GM23338 (cell line): Measurements from ENCODE around the gene DSCAML1. TPM values are rescaled to one million over a fixed set of nuclear protein-coding genes. Genes with fewer than 3 reads are reported as not detected.

Experiments
- ATAC-seq: fragments of 200-7000 bp; cut with Tn5 transposase; 3 replicates; pipeline ENCODE4 v1.9.1; 2020
- DNase-seq: peaks from one replicate; pipeline ENCODE4 v3.0.0-alpha.2; 2015; ENCODE audit warnings: low spot score
- H2AFZ ChIP-seq: fragments of 200-600 bp; sonication (generic); 2 replicates; pipeline ENCODE4 v1.8.0; 2016; ENCODE audit warnings: antibody characterized with exemption, mild to moderate bottlenecking, moderate library complexity
- H3F3A ChIP-seq: fragments of 200-600 bp; sonication (generic); replicated peaks from 2 replicates; pipeline ENCODE4 v1.8.0; 2017; ENCODE audit warnings: antibody characterized with exemption, mixed run types, low read depth
- H3K27ac ChIP-seq: fragments of 200-600 bp; sonication (generic); 2 replicates; pipeline ENCODE4 v1.6.1; 2016; ENCODE audit warnings: low read depth
- H3K27me3 ChIP-seq: fragments of 200-600 bp; sonication (generic); 2 replicates; pipeline ENCODE4 v1.8.0; 2016; ENCODE audit warnings: mild to moderate bottlenecking, mixed run types, moderate library complexity; ENCODE audit not compliant: insufficient read depth
- H3K36me3 ChIP-seq: fragments of 200-600 bp; sonication (generic); 2 replicates; pipeline ENCODE4 v1.8.0; 2016; ENCODE audit warnings: mild to moderate bottlenecking; ENCODE audit not compliant: insufficient read depth
- H3K4me1 ChIP-seq: fragments of 200-600 bp; sonication (generic); 2 replicates; pipeline ENCODE4 v1.8.0; 2016; ENCODE audit warnings: mild to moderate bottlenecking, moderate library complexity; ENCODE audit not compliant: insufficient read depth
- H3K4me2 ChIP-seq: fragments of 200-600 bp; sonication (generic); 2 replicates; pipeline ENCODE4 v1.7.1; 2017; ENCODE audit warnings: mixed run types
- H3K4me3 ChIP-seq: fragments of 200-600 bp; sonication (generic); 2 replicates; pipeline ENCODE4 v1.6.1; 2016; ENCODE audit warnings: mixed run types
- H3K79me2 ChIP-seq: fragments of 200-600 bp; sonication (generic); replicated peaks from 2 replicates; pipeline ENCODE4 v1.8.0; 2017; ENCODE audit warnings: mild to moderate bottlenecking; ENCODE audit not compliant: insufficient read depth
- H3K9me2 ChIP-seq: fragments of 200-600 bp; sonication (generic); 2 replicates; pipeline ENCODE4 v1.8.0; 2017; ENCODE audit not compliant: insufficient read depth
- H4K20me1 ChIP-seq: fragments of 200-600 bp; sonication (generic); replicated peaks from 2 replicates; pipeline ENCODE4 v1.8.0; 2017; ENCODE audit warnings: mild to moderate bottlenecking; ENCODE audit not compliant: insufficient read depth
- H3K27ac Mint-ChIP-seq: 2 replicates; pipeline ENCODE4 v1.8.0; 2020; ENCODE audit warnings: inconsistent platforms, mild to moderate bottlenecking, moderate library complexity, mixed read lengths
- H3K27me3 Mint-ChIP-seq: 3 replicates; pipeline ENCODE4 v1.8.0; 2022; ENCODE audit warnings: low read depth, mild to moderate bottlenecking, moderate library complexity, mixed read lengths, inconsistent platforms; ENCODE audit not compliant: insufficient read depth, poor library complexity
- H3K36me3 Mint-ChIP-seq: 3 replicates; pipeline ENCODE4 v1.8.0; 2021; ENCODE audit warnings: low read depth, mild to moderate bottlenecking, inconsistent platforms, moderate library complexity, mixed read lengths
- H3K4me1 Mint-ChIP-seq: 3 replicates; pipeline ENCODE4 v1.8.0; 2020; ENCODE audit warnings: mild to moderate bottlenecking, inconsistent platforms, mixed read lengths
- H3K4me3 Mint-ChIP-seq: 3 replicates; pipeline ENCODE4 v1.8.0; 2021; ENCODE audit warnings: moderate library complexity, mild to moderate bottlenecking, inconsistent platforms, mixed read lengths
- H3K9me3 Mint-ChIP-seq: 3 replicates; pipeline ENCODE4 v1.8.0; 2020; ENCODE audit warnings: moderate library complexity, mild to moderate bottlenecking, inconsistent platforms, mixed read lengths
- CREB1 ChIP-seq: fragments of 250-450 bp; sonication (Bioruptor Pico); IDR thresholded peaks from 2 replicates; pipeline ENCODE4 v1.5.0; 2020; ENCODE audit warnings: low read depth, mild to moderate bottlenecking, moderate library complexity
- ETS1 ChIP-seq: IDR thresholded peaks from 2 replicates; pipeline ENCODE4 v1.6.1; 2016; ENCODE audit warnings: antibody characterized with exemption
- EZH2 ChIP-seq: fragments of 200-600 bp; sonication (generic); IDR thresholded peaks from one replicate; pipeline ENCODE4 v1.8.0; 2017; ENCODE audit warnings: antibody characterized with exemption, mild to moderate bottlenecking, low read depth; ENCODE audit not compliant: unreplicated experiment
- EZH2phosphoT487 ChIP-seq: fragments of 200-600 bp; sonication (generic); IDR thresholded peaks from one replicate; pipeline ENCODE4 v1.8.1; 2018; ENCODE audit warnings: antibody characterized with exemption; ENCODE audit not compliant: unreplicated experiment
- JUNB ChIP-seq: IDR thresholded peaks from one replicate; pipeline ENCODE4 v1.6.1; 2016; ENCODE audit warnings: antibody characterized with exemption; ENCODE audit not compliant: unreplicated experiment
- NANOG ChIP-seq: IDR thresholded peaks from 2 replicates; pipeline ENCODE4 v1.6.1; 2016; ENCODE audit warnings: antibody characterized with exemption, borderline replicate concordance
- POLR2AphosphoS5 ChIP-seq: IDR thresholded peaks from 2 replicates; pipeline ENCODE4 v1.6.1; 2016; ENCODE audit warnings: antibody characterized with exemption, low read depth
- STAT1 ChIP-seq: IDR thresholded peaks from one replicate; pipeline ENCODE4 v1.6.1; 2016; ENCODE audit warnings: antibody characterized with exemption; ENCODE audit not compliant: unreplicated experiment
- ZNF114 ChIP-seq: fragments of 250-450 bp; sonication (Bioruptor Pico); IDR thresholded peaks from 2 replicates; pipeline ENCODE4 v1.5.0; 2020; ENCODE audit warnings: mild to moderate bottlenecking, moderate library complexity
- ZNF331 ChIP-seq: fragments of 250-450 bp; sonication (Bioruptor Pico); IDR thresholded peaks from 2 replicates; pipeline ENCODE4 v1.5.0; 2020; ENCODE audit warnings: low read depth, mild to moderate bottlenecking, moderate library complexity
- polyA plus RNA-seq: library from polyadenylated mRNA; unstranded; fragments of >200 nt; fragmentation: Nextera tagmentation; extraction: Ambion mirVana; gene quantifications from 2 replicates; pipeline ENCODE4 v1.2.1, GENCODE V29; 2016
- total RNA-seq: library from RNA; depleted of rRNA; stranded (reverse); fragments of >200 nt; shearing (Covaris generic); gene quantifications from 2 replicates; pipeline ENCODE4 v1.2.3, GENCODE V29; 2014
- TF ChIP-seq, protein P1 (sequence below): fragments of 250-450 bp; sonication (Bioruptor Pico); IDR thresholded peaks from 2 replicates; pipeline ENCODE4 v1.5.0; 2020; ENCODE audit warnings: mild to moderate bottlenecking, moderate library complexity
- TF ChIP-seq, protein P2 (sequence below), 2 experiments: fragments of 200-600 bp in 1 of 2; sonication (generic) in 1 of 2; conservative IDR thresholded peaks; 2 replicates each; pipeline versions ENCODE4 v1.5.1 to v1.6.1; 2016 to 2017; ENCODE audit warnings: antibody characterized with exemption in 2 of 2, low read depth in 2 of 2, mild to moderate bottlenecking in 2 of 2, moderate library complexity in 1 of 2

Gene DSCAML1
- total and polyA plus RNA-seq, 2 experiments from 2014 or later: 0.17 TPM; not detected in 1

DNA sequence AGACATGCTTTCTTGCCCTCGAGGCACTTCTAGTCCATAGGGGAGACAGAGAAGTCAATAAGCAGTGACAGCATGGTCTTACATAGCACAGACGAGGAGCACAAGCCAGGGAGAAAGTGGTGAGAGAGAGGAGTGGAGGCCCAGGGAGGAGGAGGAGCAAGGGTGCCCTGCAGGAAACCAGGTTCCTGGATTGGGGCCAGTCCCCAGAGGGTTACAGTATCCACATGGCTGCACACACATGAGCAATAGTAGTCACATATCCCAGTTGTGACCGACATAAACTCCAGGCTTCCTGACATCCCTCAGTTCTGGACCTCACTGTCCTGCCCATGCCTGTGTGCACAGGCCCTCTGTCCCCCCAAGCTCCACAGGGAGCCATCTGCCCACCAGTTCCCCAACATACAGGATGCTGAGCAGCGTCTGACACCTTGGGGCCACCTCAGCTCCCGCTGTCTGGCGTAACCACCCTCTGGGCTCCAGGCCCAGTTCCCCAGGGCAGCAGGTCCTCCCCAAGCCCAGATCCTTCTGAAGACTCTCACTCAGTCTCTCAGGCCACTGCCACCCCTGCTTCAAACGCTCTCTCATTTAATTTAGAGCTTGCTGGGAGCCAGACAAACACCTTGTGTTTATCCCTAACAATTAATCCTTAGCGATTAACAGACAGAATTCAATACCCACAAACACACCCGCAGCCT is 53.7 kb downstream of the DSCAML1 start (continued):
- TF ChIP-seq, protein P1, sequence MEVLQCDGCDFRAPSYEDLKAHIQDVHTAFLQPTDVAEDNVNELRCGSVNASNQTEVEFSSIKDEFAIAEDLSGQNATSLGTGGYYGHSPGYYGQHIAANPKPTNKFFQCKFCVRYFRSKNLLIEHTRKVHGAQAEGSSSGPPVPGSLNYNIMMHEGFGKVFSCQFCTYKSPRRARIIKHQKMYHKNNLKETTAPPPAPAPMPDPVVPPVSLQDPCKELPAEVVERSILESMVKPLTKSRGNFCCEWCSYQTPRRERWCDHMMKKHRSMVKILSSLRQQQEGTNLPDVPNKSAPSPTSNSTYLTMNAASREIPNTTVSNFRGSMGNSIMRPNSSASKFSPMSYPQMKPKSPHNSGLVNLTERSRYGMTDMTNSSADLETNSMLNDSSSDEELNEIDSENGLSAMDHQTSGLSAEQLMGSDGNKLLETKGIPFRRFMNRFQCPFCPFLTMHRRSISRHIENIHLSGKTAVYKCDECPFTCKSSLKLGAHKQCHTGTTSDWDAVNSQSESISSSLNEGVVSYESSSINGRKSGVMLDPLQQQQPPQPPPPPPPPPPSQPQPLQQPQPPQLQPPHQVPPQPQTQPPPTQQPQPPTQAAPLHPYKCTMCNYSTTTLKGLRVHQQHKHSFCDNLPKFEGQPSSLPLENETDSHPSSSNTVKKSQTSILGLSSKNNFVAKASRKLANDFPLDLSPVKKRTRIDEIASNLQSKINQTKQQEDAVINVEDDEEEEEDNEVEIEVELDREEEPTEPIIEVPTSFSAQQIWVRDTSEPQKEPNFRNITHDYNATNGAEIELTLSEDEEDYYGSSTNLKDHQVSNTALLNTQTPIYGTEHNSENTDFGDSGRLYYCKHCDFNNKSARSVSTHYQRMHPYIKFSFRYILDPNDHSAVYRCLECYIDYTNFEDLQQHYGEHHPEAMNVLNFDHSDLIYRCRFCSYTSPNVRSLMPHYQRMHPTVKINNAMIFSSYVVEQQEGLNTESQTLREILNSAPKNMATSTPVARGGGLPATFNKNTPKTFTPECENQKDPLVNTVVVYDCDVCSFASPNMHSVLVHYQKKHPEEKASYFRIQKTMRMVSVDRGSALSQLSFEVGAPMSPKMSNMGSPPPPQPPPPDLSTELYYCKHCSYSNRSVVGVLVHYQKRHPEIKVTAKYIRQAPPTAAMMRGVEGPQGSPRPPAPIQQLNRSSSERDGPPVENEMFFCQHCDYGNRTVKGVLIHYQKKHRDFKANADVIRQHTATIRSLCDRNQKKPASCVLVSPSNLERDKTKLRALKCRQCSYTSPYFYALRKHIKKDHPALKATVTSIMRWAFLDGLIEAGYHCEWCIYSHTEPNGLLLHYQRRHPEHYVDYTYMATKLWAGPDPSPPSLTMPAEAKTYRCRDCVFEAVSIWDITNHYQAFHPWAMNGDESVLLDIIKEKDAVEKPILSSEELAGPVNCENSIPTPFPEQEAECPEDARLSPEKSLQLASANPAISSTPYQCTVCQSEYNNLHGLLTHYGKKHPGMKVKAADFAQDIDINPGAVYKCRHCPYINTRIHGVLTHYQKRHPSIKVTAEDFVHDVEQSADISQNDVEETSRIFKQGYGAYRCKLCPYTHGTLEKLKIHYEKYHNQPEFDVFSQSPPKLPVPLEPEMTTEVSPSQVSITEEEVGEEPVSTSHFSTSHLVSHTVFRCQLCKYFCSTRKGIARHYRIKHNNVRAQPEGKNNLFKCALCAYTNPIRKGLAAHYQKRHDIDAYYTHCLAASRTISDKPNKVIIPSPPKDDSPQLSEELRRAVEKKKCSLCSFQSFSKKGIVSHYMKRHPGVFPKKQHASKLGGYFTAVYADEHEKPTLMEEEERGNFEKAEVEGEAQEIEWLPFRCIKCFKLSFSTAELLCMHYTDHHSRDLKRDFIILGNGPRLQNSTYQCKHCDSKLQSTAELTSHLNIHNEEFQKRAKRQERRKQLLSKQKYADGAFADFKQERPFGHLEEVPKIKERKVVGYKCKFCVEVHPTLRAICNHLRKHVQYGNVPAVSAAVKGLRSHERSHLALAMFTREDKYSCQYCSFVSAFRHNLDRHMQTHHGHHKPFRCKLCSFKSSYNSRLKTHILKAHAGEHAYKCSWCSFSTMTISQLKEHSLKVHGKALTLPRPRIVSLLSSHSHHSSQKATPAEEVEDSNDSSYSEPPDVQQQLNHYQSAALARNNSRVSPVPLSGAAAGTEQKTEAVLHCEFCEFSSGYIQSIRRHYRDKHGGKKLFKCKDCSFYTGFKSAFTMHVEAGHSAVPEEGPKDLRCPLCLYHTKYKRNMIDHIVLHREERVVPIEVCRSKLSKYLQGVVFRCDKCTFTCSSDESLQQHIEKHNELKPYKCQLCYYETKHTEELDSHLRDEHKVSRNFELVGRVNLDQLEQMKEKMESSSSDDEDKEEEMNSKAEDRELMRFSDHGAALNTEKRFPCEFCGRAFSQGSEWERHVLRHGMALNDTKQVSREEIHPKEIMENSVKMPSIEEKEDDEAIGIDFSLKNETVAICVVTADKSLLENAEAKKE (CRISPR knock-in tag): no peak
- TF ChIP-seq STAT1 (no peak), ZNF331 (no peak)

DNA sequence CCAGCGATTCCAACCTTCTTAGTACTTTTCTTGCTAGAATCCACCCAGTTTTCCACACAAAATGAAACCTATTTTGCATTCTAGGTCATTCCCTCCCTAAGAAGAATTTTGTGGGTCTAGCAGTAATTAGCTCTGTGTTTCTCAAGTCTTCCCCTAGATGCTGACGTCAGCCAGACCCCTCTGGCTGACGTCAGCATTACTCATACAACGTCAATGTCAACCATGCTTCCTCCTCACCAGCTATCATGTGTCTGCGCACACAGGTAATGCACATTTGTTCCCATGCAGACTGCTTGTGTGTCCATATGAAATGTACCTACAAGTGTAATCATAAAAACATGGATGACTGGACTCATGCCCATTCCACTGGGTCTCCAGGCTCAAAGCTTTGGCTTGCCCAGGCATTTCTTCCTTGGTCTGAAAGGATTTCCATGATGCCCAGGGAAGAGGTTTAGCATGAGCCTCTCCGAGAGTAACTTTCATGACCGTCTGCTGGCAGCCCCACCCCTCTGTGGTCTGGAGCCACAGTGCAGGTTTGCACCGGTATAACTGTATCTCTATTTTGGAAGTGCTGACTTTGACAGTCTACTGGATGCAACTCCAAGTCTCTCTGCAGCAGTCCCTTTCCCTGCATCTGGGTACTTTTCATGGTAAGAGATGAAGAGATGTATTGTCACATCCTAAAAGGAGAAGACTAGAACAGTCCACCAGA is 58.6 kb downstream of the DSCAML1 start:
- no peaks in the 10 kb centered on the region for H4K20me1 ChIP-seq
- Mint-ChIP-seq H3K27me3 (peaks cover 16% of the 10 kb centered on the region), H3K4me1 (peaks cover 21% of the 10 kb centered on the region), H3K27ac (no peak overlapping the region), H3K36me3 (no peaks in the 10 kb centered on the region), H3K4me3 (no peak overlapping the region), H3K9me3 (no peaks in the 10 kb centered on the region)
- H2AFZ ChIP-seq: no peak overlapping the region
- no peak overlapping the region for H3K4me3 ChIP-seq
- no peaks in the 10 kb centered on the region for H3K27me3 ChIP-seq
- 0 out of 2 replicates have a peak, but pooled peaks cover 4% of the 10 kb centered on the region for H3K9me2 ChIP-seq
- H3K36me3 ChIP-seq: no peaks in the 10 kb centered on the region
- H3K79me2 ChIP-seq: no peaks in the 10 kb centered on the region
- H3F3A ChIP-seq: no peaks in the 10 kb centered on the region
- DNase-seq (no peak), ATAC-seq (no peak)
- peaks cover 17% of the 10 kb centered on the region for H3K4me1 ChIP-seq
- no peak overlapping the region for H3K4me2 ChIP-seq
- no peak overlapping the region for H3K27ac ChIP-seq
- no peak for TF ChIP-seq ETS1
- TF ChIP-seq POLR2AphosphoS5: no peak
- no peak for TF ChIP-seq NANOG
- no peak for TF ChIP-seq EZH2
- TF ChIP-seq CREB1 (CRISPR knock-in tag): no peak
- no peak for TF ChIP-seq ZNF114
- TF ChIP-seq JUNB: no peak
- TF ChIP-seq STAT1: no peak
- no peak for TF ChIP-seq ZNF331
- TF ChIP-seq EZH2phosphoT487: no peak
- TF ChIP-seq, protein P2, sequence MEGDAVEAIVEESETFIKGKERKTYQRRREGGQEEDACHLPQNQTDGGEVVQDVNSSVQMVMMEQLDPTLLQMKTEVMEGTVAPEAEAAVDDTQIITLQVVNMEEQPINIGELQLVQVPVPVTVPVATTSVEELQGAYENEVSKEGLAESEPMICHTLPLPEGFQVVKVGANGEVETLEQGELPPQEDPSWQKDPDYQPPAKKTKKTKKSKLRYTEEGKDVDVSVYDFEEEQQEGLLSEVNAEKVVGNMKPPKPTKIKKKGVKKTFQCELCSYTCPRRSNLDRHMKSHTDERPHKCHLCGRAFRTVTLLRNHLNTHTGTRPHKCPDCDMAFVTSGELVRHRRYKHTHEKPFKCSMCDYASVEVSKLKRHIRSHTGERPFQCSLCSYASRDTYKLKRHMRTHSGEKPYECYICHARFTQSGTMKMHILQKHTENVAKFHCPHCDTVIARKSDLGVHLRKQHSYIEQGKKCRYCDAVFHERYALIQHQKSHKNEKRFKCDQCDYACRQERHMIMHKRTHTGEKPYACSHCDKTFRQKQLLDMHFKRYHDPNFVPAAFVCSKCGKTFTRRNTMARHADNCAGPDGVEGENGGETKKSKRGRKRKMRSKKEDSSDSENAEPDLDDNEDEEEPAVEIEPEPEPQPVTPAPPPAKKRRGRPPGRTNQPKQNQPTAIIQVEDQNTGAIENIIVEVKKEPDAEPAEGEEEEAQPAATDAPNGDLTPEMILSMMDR (conservative IDR thresholded peaks at IDR 0.05; ENCODE audit: low read depth in 2 of 2): no peak
